ENCODE measurements around the gene CPM.

- TF ChIP-seq CTCF (IDR thresholded peaks at IDR 0.05), result no peak
- TF ChIP-seq EP300 (IDR thresholded peaks at IDR 0.05), result no peak
- no peak for TF ChIP-seq POLR2A (IDR thresholded peaks at IDR 0.05; ENCODE audit: low read depth)
- no peak for TF ChIP-seq POLR2AphosphoS5 (IDR thresholded peaks at IDR 0.05)
Observed at GRCh38 chr12:68805592-68806120, 127.3 kb downstream of the CPM start.
